Kidney (tissue), 14 donors: ENCODE data around the gene MAML3. TPM values are rescaled to one million over a fixed set of nuclear protein-coding genes. Genes with fewer than 3 reads are reported as not detected.

Experiments used
- DNase-seq, 5 donors: peaks; one replicate each; pipeline ENCODE4 v3.0.0-alpha.2; 2013 to 2020
- FAIRE-seq: peaks from 2 replicates; lab custom pipeline; 2012; peaks lifted over from hg19 to GRCh38; lab: Jason Lieb, UNC
- H3K27ac ChIP-seq, 2 donors: one replicate each; pipeline ENCODE4 v1.7.0; 2013; ENCODE audit warnings: low read depth in 2 of 2, low read length in 2 of 2, inconsistent platforms in 1 of 2
- H3K27me3 ChIP-seq: one replicate; pipeline ENCODE4 v1.7.1; 2013; ENCODE audit warnings: low read length, inconsistent platforms; ENCODE audit not compliant: control insufficient read depth, insufficient read depth
- H3K36me3 ChIP-seq, 3 donors: one replicate each; pipeline versions ENCODE4 v1.7.0 to v1.7.1; 2013; ENCODE audit warnings: low read length in 3 of 3, control low read depth in 1 of 3, inconsistent platforms in 1 of 3; ENCODE audit not compliant: insufficient read depth in 3 of 3, control insufficient read depth in 2 of 3
- H3K4me1 ChIP-seq, 3 donors: one replicate each; pipeline versions ENCODE4 v1.7.0 to v1.7.1; 2013; ENCODE audit warnings: low read length in 3 of 3, inconsistent platforms in 1 of 3, low read depth in 1 of 3; ENCODE audit not compliant: control insufficient read depth in 2 of 3, insufficient read depth in 2 of 3
- H3K4me3 ChIP-seq, 3 donors: one replicate each; pipeline versions ENCODE4 v1.7.0 to v1.8.1; 2013; ENCODE audit warnings: low read length in 3 of 3, control low read depth in 1 of 3, inconsistent platforms in 1 of 3
- H3K9ac ChIP-seq, 3 donors: one replicate each; pipeline versions ENCODE4 v1.7.0 to v1.7.1; 2013; ENCODE audit warnings: low read length in 3 of 3, control low read depth in 1 of 3, inconsistent platforms in 1 of 3
- H3K9me3 ChIP-seq, 3 donors: one replicate each; pipeline versions ENCODE4 v1.7.0 to v1.7.1; 2013; ENCODE audit warnings: low read length in 3 of 3, control low read depth in 1 of 3, inconsistent platforms in 1 of 3; ENCODE audit not compliant: control insufficient read depth in 2 of 3, insufficient read depth in 1 of 3
- intact Hi-C: fragments of 100-400 bp; cut with DNase I; formaldehyde crosslinking; loops from one replicate; pipeline ENCODE4 v1.11.1; 2022
- polyA plus RNA-seq: library from polyadenylated mRNA; stranded (reverse); fragments of 350-450 nt; fragmentation: Illumina TruSeq; extraction: RNeasy Lipid Tissue Mini Kit (QIAGEN cat#74804); gene quantifications from one replicate; pipeline ENCODE4 v1.2.3, GENCODE V29; 2014; ENCODE audit warnings: low read depth, low replicate concordance; ENCODE audit not compliant: insufficient read depth
- total RNA-seq: library from RNA; stranded (reverse); fragmentation: NEBNext Ultra II Directional; extraction: Animal tissue kit (Norgen Biotek cat#: 25700); gene quantifications from one replicate; pipeline ENCODE4 v1.2.1, GENCODE V29; 2021
- TF ChIP-seq, protein P1 (sequence below): IDR thresholded peaks from 3 replicates; pipeline ENCODE4 v1.5.1; 2012; ENCODE audit warnings: mild to moderate bottlenecking, moderate library complexity, borderline replicate concordance; ENCODE audit not compliant: insufficient read depth; ENCODE audit errors: extremely low read depth
- donor health status: control.
- donor health status: control.
- donor health status: control.
- donor health status: control.
- donor health status: control.
- donor health status: DM: yes; HTN: yes; CAD: no.
- donor health status: Normal renal cell carcinoma (clear cell type).

MAML3 gene
- total and polyA plus RNA-seq, 2 donors from 2014 or later: 1.4 to 10.4 TPM

DNA sequence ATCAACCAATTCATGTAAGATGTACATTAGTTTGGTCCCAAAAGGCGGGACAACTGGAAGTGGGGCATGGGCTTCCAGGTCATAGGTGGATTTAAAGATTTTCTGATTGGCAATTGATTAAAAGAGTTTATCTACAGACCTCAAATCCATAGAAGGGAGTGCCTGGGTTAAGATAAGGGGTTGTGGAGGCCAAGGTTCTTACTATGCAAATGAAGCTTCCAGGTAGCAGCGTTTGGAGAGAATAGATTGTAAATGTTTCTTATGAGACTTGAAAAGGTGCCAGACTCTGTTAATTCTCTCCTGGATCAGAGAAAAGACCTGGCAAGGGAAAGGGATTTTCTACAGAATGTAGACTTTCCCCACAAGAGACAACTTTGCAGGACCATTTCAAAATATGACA is 485.9 kb downstream of the MAML3 start:
- H3K9ac ChIP-seq: no peak overlapping the region
- TF ChIP-seq, protein P1, sequence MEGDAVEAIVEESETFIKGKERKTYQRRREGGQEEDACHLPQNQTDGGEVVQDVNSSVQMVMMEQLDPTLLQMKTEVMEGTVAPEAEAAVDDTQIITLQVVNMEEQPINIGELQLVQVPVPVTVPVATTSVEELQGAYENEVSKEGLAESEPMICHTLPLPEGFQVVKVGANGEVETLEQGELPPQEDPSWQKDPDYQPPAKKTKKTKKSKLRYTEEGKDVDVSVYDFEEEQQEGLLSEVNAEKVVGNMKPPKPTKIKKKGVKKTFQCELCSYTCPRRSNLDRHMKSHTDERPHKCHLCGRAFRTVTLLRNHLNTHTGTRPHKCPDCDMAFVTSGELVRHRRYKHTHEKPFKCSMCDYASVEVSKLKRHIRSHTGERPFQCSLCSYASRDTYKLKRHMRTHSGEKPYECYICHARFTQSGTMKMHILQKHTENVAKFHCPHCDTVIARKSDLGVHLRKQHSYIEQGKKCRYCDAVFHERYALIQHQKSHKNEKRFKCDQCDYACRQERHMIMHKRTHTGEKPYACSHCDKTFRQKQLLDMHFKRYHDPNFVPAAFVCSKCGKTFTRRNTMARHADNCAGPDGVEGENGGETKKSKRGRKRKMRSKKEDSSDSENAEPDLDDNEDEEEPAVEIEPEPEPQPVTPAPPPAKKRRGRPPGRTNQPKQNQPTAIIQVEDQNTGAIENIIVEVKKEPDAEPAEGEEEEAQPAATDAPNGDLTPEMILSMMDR: no peak
- peak overlapping the region in 1 of 3 donors; percentile 8 for H3K4me3 ChIP-seq

More for the DNA sequence above, 485.9 kb downstream of the MAML3 start:
- no peak for DNase-seq
- no peak overlapping the region for H3K27ac ChIP-seq
- no peaks in the 10 kb centered on the region for H3K9me3 ChIP-seq
- H3K27me3 ChIP-seq: no peaks in the 10 kb centered on the region
- H3K4me1 ChIP-seq: peaks cover 7 to 25% (median 22%) of the 10 kb centered on the region in 3 donors
- intact Hi-C loops: no loop called here
- no peaks in the 10 kb centered on the region for H3K36me3 ChIP-seq
- no peak for FAIRE-seq

Other genes with a start within 250 kb of the MAML3 start
- gene SCOC, start 219.5 kb upstream of the MAML3 start, total RNA-seq: 74.1 TPM
- 99.4 TPM for gene SCOC, start 219.5 kb upstream of the MAML3 start, polyA plus RNA-seq